Left lung (tissue), 10 donors: ENCODE measurements around the gene SLC6A8. TPM values are rescaled to one million over a fixed set of nuclear protein-coding genes. Genes with fewer than 3 reads are reported as not detected.

Experiments
- ATAC-seq: fragments of 200-7000 bp; cut with Tn5 transposase; one replicate; pipeline ENCODE4 v1.9.1; 2020; ENCODE audit warnings: moderate library complexity
- DNase-seq, 4 donors: peaks; one replicate each; pipeline ENCODE4 v3.0.0-alpha.2; 2013 to 2020
- H3K27ac ChIP-seq, 2 donors: fragments of 200-600 bp; sonication (generic) in 1 of 2; one replicate each; pipeline versions ENCODE4 v1.5.0 to v1.8.0; 2020 to 2021
- H3K27me3 ChIP-seq, 2 donors: fragments of 200-600 bp; sonication (generic) in 1 of 2; one replicate each; pipeline versions ENCODE4 v1.5.0 to v1.8.0; 2020 to 2021
- H3K36me3 ChIP-seq, 2 donors: fragments of 200-600 bp; sonication (generic) in 1 of 2; one replicate each; pipeline versions ENCODE4 v1.5.0 to v1.8.0; 2020 to 2021
- H3K4me1 ChIP-seq, 2 donors: fragments of 200-600 bp; one replicate each; pipeline ENCODE4 v1.8.0; 2021
- H3K4me3 ChIP-seq, 2 donors: fragments of 200-600 bp; sonication (generic) in 1 of 2; one replicate each; pipeline versions ENCODE4 v1.5.0 to v1.8.0; 2020 to 2021; ENCODE audit warnings: mild to moderate bottlenecking in 1 of 2
- H3K9me3 ChIP-seq, 2 donors: fragments of 200-600 bp; sonication (generic) in 1 of 2; one replicate each; pipeline versions ENCODE4 v1.5.0 to v1.8.0; 2020 to 2021
- intact Hi-C, 2 donors: fragments of 100-400 bp; cut with DNase I; formaldehyde crosslinking; loops; one replicate each; pipeline versions ENCODE4 v1.11.2 to v1.14.2; 2022
- polyA plus RNA-seq, 6 donors: library from polyadenylated mRNA; unstranded; fragments of 120-200 nt; gene quantifications; one replicate each; pipeline ENCODE4 v1.2.1, GENCODE V29; 2013; ENCODE audit not compliant: insufficient read length in 6 of 6
- total RNA-seq, 2 donors: library from RNA; stranded (reverse); fragmentation: NEBNext Ultra II Directional; extraction: Animal tissue kit (Norgen Biotek cat#: 25700); gene quantifications; one replicate each; pipeline ENCODE4 v1.2.1, GENCODE V29; 2021
- TF ChIP-seq, protein P1 (sequence below), 2 donors: fragments of 200-600 bp; sonication (generic) in 1 of 2; IDR thresholded peaks; one replicate each; pipeline versions ENCODE4 v1.5.0 to v1.8.0; 2021; ENCODE audit warnings: antibody characterized with exemption in 2 of 2
- donor health status: DM: no; HTN: yes; CAD: no.
- donor health status: DM: no; HTN: no; CAD: no.

Gene SLC6A8
- total and polyA plus RNA-seq, 8 donors: 6.8 to 12.1 (median 10.2) TPM

DNA sequence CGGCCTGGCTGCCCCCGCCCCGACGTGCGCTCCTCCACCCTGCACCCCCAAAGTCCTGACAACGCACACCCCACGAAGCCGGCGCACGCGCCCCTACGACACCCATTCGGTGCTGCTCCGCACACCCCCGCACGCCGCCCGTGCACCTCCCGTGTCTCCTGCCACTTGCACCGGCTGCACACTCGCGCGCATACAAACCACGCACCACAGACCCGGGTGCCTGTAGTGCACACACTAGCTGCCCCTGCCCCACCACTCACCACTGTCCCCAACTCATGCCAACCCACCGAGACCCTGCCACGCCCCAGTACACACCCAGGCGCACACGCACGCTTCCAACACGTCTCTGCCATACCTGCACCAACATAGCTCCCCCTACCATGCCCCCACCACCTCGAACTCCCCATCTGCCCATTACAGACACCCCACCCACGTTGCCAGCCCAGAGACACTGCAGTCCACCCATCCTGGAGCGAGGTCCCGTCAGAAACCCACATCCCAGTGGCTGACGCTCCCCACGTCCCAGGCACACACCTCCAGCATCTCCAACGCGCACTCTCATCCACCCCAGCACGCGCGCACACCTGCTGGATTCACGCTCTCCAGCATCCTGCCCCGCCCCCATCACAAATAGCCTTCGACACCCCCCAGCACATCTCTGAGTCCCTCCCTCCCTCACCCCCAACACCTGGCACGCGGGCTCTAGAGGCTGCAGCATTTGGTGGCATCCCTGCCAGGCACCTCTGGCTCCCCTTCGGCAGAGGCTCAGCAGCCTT lies 44.9 kb upstream of the SLC6A8 start:
- TF ChIP-seq, protein P1, sequence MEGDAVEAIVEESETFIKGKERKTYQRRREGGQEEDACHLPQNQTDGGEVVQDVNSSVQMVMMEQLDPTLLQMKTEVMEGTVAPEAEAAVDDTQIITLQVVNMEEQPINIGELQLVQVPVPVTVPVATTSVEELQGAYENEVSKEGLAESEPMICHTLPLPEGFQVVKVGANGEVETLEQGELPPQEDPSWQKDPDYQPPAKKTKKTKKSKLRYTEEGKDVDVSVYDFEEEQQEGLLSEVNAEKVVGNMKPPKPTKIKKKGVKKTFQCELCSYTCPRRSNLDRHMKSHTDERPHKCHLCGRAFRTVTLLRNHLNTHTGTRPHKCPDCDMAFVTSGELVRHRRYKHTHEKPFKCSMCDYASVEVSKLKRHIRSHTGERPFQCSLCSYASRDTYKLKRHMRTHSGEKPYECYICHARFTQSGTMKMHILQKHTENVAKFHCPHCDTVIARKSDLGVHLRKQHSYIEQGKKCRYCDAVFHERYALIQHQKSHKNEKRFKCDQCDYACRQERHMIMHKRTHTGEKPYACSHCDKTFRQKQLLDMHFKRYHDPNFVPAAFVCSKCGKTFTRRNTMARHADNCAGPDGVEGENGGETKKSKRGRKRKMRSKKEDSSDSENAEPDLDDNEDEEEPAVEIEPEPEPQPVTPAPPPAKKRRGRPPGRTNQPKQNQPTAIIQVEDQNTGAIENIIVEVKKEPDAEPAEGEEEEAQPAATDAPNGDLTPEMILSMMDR (IDR thresholded peaks at IDR 0.05): no peak
- intact Hi-C loops: no loop called here
- Histone ChIP-seq H3K4me3 (no peak overlapping the region), H3K4me1 (peaks cover 0 to 5% of the 10 kb centered on the region in 2 donors), H3K27me3 (peaks cover 49 to 82% of the 10 kb centered on the region in 2 donors), H3K27ac (no peak overlapping the region), H3K36me3 (no peaks in the 10 kb centered on the region), H3K9me3 (no peaks in the 10 kb centered on the region)
- DNase-seq: no peak
- ATAC-seq: no peak

DNA sequence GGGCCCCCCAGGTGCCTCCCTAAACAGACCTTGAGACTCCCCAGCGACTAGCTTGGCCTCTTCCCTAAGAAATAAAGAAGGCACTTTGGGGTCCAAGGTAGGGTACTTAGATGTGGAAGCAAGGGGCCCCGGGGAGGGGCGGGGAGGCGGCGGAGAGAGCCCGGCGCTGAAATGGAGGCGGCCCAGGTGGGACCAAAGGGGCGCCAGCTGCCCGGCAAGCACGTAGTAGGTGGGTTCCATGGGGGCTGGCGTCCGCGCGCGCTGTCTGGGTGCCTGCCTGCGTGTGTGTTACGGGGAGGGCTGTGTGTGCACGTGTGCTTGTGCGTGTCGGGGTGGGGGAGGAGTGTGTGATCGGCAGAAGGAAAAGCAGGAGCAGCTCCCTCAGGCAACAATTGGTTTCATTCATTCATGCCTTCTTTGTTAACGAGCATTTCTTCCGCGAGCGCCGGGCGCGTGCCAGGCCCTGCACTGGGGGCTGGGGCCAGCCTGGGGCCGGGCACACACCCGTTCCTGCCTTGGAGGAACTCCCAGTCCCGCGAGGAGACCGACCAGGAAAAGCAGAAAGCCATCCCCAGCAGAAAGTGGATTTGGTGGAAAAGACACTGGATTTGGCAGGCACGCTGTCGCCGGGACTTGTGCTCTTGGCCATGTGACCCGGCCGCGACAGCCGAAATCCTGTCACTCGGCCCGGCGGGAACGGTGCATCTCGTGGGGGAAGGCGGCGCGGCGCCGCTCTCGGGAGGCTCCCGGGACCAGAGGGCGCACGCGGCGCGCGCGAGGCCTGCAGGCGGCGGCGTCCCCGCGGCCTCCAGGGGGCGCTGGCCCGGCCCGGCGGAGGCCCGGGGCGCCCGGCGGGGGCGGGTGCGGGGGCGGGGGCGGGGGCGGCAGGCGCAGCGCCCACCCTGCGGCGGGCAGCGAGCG lies 44.0 kb upstream of the SLC6A8 start:
- DNase-seq: no peak
- H3K27ac ChIP-seq: no peak overlapping the region
- H3K4me3 ChIP-seq: no peak overlapping the region
- peaks cover 0 to 5% of the 10 kb centered on the region in 2 donors for H3K4me1 ChIP-seq
- ATAC-seq: peak; percentile 27
- H3K36me3 ChIP-seq: no peaks in the 10 kb centered on the region
- no peaks in the 10 kb centered on the region for H3K9me3 ChIP-seq
- peaks cover 56 to 91% of the 10 kb centered on the region in 2 donors for H3K27me3 ChIP-seq
- TF ChIP-seq, protein P1 (IDR thresholded peaks at IDR 0.05): no peak
- intact Hi-C loops: no loop called here

DNA sequence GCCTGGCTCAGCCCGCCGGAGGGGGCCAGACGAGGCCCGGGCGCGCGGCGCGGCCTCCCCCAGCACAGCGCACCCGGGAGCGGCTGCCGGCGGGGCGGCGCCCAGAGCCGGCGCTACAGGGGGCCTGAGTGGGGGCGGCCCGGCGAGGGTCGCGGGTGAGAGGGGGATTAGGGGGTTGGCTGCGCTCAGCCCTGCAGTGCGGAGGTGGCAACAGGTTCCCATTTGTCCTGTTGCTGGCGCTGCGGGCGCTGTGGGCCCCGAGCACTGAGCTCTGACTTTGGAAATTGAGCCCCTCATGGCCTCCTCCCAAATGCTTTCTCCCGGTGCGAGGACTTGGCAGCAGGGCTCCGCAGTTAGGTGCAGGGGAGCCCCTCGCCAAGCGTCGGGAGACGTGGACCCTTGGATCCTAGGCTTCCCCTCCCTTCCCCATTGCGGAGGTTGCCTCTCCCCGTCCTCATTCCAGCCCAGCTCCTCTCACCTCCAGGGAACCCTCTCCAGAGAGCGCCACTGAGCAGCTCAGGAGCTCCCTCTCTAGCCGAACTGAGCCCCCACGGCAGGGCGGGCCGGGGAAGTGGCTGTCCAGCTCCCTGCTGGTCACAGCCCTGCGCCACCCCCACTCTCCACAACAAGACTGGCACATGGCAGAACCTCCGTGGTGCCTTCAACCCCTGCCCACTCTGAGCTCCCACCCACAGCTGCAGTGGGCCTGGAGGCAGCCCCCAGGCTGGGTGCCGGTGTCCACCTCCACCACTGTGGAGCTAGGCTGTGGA lies 43.2 kb upstream of the SLC6A8 start:
- TF ChIP-seq, protein P1 (IDR thresholded peaks at IDR 0.05): no peak
- Histone ChIP-seq H3K4me3 (no peak overlapping the region), H3K4me1 (peaks cover 0 to 5% of the 10 kb centered on the region in 2 donors), H3K9me3 (no peaks in the 10 kb centered on the region), H3K27me3 (peaks cover 60 to 98% of the 10 kb centered on the region in 2 donors), H3K36me3 (no peaks in the 10 kb centered on the region), H3K27ac (no peak overlapping the region)
- intact Hi-C loops: no loop called here
- no peak for DNase-seq
- no peak for ATAC-seq

DNA sequence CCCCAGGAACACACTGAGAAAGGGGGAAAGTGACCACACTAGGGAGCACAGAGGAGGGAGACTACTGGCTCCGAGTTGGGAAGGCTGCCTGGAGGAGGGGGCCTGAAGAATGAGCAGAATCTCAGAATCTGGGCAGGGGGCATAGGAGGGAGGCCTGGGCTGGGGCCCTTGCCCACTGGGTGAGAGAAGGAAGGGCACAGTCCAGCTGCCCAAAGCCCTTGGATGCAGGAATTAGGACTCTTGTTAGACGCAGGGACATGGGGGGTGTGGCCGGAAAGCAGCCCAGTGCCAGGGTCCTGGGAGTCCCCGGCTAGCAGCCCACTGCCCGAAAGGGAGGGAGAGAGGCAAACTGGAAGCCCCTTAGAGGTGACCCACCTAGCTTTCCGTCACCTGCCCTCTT lies 42.6 kb upstream of the SLC6A8 start:
- Histone ChIP-seq H3K36me3 (no peaks in the 10 kb centered on the region), H3K9me3 (no peaks in the 10 kb centered on the region), H3K4me1 (peaks cover 0 to 5% of the 10 kb centered on the region in 2 donors), H3K4me3 (no peak overlapping the region), H3K27me3 (peaks cover 60 to 97% of the 10 kb centered on the region in 2 donors), H3K27ac (no peak overlapping the region)
- TF ChIP-seq, protein P1 (IDR thresholded peaks at IDR 0.05): no peak
- intact Hi-C loops: no loop called here
- ATAC-seq (no peak), DNase-seq (no peak)
